NCI-H345 treated with DMSO at 0.1 percent for 48 hours (cell line): ENCODE measurements around the gene ZDHHC12.

Source experiments
- DNase-seq: peaks from one replicate; lab custom pipeline; 2025; ENCODE audit not compliant: unreplicated experiment; lab: John Stamatoyannopoulos, UW

The ZDHHC12 gene

GRCh38 chr9:128731093-128731492, 7.2 kb upstream of the ZDHHC12 start:
- DNase-seq, result no peak

DNA sequence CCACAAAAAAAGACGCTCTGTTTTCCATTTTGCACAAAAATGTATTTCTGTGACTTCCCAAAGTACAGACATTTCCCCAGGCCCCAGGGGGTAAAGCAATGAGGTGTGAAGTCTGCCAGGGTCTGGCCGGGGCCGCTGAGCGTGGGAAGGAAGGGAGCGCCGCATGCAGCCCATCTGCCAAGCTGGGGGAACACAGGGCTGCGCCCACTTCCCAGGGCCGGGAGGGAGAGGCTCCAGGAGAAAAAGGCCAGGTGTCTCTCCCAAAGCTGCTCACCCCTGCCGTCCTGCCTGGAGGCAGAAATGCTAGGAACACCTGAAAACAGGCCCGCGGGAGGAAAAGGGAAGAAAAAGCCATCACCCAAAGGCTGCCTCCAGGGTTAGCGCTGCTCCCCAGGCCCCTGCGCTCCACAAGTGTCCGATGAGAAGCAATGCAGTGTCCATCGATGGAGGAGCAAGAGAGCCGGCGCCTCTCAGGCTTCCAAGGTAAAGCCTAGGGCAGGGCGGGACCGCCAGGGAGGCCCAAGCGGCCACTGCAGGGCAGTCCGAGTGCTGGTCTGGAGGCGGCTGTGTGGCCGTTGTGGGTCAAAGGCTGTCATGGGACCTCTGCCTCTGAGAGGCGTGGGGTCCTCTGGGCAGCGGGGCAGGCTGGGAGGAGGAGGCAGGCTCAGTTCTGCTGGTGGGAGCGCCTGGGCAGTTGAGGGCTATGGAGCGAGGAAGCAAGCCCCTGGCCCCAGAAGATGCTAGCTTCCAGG, 6.0 kb upstream of the ZDHHC12 start:
- DNase-seq, result no peak

- DNase-seq, result peak; percentile 12
These were observed 5.4 kb upstream of the ZDHHC12 start for GRCh38 chr9:128729302-128729701.

- DNase-seq, result no peak
These were observed 4.4 kb upstream of the ZDHHC12 start for GRCh38 chr9:128728298-128728697.

- DNase-seq, result no peak
These were observed 3.8 kb upstream of the ZDHHC12 start for GRCh38 chr9:128727640-128728248.

DNA sequence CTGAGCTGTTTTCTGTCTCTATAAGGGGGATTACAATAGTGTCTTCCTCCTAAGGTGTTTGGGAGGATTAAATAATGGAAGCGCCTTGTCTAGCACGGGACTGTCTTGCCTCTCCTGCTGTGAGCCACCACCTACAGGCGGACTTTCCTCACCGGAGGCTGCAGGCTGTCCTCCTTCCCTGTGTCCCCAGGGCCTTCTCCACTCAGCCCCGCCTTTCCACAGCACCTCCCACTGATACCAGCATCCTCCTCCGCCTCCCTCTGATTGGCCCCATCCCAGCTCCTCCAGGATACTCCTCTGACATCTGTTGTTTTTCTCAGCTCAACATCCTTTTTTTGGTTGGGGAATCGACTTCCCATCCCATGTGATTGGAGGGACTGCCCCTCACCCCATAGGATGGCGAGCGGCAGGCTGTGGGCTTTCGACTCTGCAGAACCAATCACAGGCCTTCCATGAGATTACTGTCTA, 851 bp upstream of the ZDHHC12 start:
- peak; percentile 59 for DNase-seq

DNA sequence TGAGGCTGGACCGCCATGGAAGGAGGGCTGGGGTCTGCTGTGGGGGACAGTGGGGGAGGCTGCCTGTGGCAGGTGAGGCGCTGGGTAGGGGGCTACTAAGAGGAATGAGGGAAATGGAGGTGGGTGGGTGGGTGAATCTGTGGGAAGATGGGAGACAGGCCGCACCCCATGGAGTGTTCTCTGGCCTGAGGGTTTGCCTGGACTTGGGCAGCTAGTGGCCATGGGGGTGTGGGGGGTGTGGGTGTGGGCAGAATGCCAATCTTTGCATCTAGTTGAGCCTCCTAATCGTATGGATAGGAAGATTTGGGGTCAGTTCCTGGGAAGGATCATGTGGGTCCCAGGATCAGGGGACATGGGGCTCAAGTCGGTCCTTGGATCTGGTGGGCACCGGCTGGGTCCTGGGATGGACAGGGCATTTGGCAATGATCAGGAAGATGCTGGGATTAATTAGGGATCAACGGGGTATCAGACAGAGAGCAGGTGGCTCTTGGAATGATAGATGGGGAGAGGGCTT, 518 bp downstream of the ZDHHC12 start:
- no peak for DNase-seq

DNA sequence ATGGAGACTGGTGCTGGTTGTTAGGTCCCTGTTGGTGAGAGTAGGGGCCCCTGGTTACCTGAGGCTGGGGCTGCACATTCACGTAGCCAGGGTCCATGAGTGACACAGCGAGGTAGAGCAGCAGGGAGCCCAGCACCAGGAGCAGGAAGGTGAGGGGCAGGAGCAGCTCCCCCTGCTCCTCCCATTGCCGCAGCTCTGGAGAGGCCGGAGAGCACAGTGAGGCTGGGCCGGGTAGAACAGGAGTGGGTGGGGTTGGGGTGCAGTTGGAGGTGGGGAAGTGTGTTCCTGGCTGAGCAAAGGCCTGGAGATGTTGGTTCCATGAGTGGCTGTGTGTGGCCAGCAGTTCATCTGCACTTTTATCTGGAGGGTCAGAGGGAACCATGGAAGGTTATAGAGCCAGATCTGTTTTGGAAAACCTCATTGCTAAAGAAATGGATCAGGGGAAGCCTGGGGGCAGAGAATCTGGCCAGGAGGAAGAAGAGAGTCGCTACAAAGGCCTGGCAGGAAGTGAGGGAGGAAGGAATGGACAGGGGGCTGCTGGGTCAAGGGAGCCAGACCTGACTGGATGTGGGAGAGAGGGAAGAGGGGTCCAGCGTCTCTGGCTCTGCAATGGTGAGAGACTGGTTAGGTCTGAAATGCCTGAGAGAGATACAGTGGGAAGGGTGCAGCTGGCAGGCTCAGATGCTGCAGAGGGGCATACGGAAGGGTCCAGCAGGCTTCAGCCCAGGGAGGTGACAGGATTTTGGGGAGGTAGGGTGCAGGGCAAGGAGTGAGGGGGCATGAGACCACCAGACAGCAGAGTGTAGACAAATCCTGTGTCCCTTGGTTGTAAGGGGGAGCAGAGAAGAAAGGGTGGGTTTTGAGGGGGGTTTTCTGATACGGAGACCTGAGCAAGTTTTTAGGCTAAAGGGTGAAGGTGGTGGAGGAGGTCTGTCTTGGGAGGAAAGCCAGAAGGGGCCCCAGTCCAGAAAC, 1.3 kb downstream of the ZDHHC12 start:
- DNase-seq, result no peak

- no peak for DNase-seq
These were observed 2.4 kb downstream of the ZDHHC12 start for GRCh38 chr9:128721487-128722010.

DNA sequence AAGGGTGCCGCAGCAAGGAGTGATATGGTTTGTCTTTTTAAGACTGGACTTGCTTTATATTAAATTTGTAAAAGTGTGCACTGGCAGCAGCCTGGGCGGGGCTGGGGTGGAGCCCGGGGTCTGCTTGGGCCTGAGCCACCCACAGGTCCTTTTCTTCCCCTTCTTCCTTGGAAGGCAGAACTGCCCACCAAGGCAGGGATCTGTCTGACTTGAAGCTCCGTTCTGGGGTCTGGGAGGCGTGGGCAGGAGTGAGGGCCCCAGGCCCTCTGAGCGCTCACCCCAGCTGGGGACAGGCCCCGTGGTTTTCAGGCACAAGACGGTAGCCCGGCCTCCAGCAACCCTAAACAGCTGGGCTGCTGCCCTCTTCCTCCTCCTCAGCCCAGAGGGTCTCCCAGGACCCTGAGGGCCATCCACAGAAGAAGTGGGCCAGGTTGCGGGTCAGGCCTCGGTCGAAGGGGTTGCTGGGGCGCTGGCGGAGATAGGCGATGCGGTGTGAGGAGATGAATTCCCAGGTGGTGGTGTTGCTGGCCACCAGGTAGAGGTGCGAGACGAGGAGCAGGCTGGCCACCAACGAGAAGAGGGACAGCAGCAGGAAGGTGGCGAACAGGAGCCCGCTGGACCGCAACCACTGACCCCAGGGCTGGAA, 3.0 kb downstream of the ZDHHC12 start:
- no peak for DNase-seq

DNA sequence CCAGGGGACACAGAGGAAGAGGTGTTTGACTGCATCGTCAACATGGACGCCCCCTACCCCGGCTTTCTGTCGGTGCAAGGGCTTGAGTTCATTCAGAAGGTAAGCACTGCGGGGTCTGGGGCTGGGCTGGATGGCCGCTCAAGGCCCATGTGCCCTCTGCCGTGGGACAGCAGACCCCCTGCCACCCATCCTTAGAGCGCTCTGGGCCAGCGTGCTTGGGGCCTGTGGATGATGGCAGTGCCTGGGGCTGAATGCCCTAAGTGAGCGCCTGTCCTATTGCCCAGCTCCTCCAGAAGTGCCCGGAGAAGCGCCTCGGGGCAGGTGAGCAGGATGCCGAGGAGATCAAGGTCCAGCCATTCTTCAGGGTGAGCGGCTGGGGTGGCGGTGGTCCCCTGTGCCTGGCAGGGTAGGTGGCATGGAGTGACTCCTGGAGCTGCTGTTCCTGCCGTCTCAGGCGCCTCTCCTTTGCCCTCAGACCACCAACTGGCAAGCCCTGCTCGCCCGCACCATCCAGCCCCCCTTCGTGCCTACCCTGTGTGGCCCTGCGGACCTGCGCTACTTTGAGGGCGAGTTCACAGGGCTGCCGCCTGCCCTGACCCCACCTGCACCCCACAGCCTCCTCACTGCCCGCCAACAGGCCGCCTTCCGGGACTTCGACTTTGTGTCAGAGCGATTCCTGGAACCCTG, 3.9 kb downstream of the ZDHHC12 start:
- no peak for DNase-seq

- no peak for DNase-seq
These were observed 5.5 kb downstream of the ZDHHC12 start for GRCh38 chr9:128718475-128718874.

DNA sequence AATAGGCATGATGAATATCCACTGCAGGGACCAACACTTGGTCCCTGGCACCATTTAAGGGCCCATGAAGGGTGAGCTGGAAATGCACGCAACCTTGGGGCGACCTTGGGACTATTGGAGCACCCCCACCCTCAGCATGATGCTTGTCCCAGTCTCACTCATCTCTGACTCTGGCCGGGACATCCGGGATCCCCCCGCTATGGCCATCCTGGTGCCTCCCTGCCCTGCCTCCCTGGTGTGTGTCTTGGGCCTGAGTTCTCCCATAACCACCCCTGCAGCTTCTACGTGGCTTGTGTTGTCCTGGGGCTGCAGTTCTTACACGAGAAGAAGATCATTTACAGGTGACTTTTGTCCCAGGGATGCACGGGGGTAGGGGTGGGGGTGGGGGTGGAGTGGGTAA, 5.9 kb downstream of the ZDHHC12 start:
- DNase-seq, result no peak

DNA sequence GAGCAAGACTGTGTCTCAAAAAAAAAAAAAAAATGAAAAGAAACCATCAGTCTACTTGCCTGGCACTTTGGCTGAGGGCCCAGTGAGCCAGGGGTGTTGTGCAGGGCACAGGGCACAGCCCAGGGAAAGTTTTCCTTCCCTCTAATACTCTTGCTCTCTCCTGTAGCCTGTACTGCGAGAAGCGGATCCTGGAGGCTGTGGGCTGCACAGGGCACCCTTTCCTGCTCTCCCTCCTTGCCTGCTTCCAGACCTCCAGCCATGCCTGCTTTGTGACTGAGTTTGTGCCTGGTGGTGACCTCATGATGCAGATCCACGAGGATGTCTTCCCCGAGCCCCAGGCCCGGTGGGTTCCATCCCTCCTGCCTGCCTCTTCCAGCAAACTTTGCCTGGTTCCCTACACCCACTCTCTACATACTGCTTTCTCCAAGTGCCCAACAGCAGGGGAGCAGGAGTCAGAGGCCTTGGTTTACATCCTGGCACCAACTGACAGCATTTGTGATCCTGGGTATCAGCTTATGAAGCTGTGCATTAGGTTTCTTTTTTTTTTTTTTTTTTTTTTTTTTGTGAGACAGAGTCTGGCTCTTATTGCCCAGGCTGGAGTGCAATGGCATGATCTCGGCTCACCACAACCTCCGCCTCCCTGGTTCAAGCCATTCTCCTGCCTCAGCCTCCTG, 7.2 kb downstream of the ZDHHC12 start:
- DNase-seq, result no peak

- DNase-seq, result no peak
These were observed 8.5 kb downstream of the ZDHHC12 start for GRCh38 chr9:128715436-128715750.

GRCh38 chr9:128714586-128715435, 9.1 kb downstream of the ZDHHC12 start:
- DNase-seq, result no peak

DNA sequence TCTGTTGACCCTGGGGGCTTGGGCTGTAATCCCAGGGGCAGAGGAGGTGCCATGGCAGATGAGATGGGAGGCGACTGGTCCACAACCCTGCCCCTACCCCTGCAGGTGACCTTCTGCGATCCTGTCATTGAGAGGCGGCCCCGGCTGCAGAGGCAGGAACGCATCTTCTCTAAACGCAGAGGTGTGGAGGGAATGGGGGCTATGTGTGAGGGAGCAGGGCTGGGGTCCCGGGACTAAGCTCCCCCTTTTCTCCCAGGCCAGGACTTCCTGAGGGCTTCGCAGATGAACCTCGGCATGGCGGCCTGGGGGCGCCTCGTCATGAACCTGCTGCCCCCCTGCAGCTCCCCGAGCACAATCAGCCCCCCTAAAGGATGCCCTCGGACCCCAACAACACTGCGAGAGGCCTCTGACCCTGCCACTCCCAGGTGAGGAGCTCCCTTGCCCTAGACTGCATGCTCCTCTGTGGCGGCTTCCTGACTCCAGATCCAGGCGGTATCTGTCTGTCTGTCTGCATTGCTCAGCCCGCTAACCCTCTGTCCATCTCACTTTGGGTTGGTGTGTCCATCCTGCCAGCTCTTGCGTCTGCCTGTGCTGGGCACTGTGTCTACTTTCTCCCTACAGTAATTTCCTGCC, 9.9 kb downstream of the ZDHHC12 start:
- DNase-seq, result no peak

DNA sequence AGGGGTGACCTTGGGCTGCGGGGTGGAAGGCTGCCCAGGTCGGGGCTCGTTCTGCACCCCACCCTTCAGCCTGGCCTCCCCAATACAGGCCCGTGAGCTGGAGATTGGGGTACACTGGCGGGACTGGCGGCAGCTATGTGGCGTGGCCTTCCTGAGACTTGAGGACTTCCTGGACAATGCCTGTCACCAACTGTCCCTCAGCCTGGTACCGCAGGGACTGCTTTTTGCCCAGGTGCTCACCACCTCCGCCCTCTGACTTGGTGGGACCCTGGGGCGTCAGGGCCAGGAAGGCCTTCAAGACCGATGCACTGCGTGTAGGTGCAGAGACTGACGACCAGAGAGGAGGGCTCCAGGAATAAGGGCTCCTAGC, 10.5 kb downstream of the ZDHHC12 start:
- no peak for DNase-seq
